Measurements from ENCODE around the gene APOA5.

APOA5 gene

GRCh38 chr11:116797816-116798215 lies 6.1 kb upstream of the APOA5 start:
- DNase-seq (ENCODE audit: low read depth): no peak

- DNase-seq (ENCODE audit: low read depth): no peak
Observed at GRCh38 chr11:116796548-116796947, 4.9 kb upstream of the APOA5 start.

GRCh38 chr11:116794851-116795250 lies 3.2 kb upstream of the APOA5 start:
- no peak for DNase-seq (ENCODE audit: low read depth)

DNA sequence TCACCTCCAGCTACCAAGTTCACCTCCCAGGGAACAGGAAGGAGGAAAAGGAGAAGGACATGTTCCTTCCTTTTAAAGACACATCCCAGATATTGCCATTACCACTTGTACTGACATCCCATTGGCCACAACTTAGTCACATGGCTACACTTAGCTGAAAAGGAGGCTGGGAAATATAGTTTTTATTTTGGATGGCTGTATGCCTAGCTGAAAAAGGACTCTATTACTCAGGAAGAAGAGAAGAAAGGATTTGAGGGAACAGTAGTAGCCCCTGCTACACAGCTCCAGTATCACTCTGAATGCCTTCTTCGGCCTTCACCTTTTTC lies 2.1 kb upstream of the APOA5 start:
- no peak for DNase-seq (ENCODE audit: low read depth)

- no peak for DNase-seq (ENCODE audit: low read depth)
Observed at GRCh38 chr11:116792869-116793771, 1.4 kb upstream of the APOA5 start.

DNA sequence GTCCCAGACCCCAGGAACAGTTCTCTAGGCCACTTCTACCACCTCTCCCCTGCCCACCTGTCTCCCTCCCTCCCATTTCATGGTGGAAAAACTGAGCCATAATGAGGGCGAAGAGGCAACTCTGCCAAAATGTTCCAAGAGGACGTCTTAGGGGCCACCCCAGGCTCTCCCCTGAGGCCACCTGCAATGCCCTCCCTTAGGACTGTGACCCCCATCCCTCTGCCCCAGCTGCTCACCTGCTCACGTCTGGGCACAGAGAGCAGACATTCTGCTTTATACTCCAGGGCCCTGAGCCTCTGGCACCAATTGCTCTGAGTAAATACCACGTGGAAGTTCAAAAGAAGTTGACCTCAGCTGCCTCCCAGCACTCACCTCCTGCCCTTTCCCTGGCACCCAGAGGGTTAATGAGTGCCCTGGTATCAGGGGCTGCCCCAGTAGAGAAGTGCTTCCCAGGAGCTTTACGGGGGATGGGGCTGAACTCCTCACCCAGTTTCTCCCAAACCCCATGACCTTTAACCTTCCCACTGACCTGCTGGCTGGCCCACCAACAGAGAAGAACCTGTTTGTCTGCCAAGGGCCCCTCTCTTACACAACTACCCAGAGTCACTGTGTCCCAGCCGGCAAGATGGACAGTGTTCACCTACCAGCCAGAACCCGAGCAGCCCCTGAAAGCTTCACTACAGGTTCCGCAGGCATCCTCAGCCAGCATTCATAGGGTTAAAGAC lies 627 bp upstream of the APOA5 start:
- no peak for DNase-seq (ENCODE audit: low read depth)

DNA sequence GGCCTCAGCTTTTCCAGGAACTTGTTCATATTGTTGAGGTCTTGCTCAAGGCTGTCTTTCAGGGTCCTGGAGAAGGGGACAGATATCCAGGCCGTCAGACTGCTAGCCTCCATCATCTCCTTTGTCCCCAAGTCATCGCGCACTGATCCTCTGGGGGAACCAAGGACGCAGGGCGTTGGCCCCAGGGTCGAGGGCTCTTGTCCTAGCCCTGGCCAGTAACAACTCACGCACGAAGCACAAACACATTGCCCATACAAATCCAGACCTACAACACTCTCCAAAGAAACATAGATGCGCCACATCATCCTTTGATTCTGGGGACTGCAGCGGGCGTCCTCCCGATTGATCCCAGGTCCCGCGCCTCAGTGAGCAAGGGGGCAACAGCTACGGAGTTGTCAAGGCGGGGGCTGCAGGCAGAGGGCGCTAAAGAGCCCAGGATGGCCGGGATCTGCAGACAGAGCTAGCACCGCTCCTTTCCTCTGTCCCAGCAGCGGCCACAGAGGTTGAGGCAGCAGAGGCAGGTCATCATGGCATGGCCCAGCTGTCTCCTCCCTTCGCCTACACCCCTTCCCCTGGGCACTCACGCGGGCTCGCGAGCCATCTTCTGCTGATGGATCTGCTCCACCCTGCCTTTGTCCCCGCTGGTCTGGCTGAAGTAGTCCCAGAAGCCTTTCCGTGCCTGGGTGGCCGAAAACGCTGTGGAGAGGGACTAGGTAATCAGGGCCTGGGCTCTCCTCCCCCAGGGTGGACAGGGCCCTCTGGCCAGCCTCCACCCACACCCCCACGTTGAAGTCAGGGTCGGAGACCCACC lies 472 bp downstream of the APOA5 start:
- DNase-seq (ENCODE audit: low read depth): peak; percentile 62

- no peak for DNase-seq (ENCODE audit: low read depth)
Observed at GRCh38 chr11:116790167-116791001, 1.3 kb downstream of the APOA5 start.

DNA sequence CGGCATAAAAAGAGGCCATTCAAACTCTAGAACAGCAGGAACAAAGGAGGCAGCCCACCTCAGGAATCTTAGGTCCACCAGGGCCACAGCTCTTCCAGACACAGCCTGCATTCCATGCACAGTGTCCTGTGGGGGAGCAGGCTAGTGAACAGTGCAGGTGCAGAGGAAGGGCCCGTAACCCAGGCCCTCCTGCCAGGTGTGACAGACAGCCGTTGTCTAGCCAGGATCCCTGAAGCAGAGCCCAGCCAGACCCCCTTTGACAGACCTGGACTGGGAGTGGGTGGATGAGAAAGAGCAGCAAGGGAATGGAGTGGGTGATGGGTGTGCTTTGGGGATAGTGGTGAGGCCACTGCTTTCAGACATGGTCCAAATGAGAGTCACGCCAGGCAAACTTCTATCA lies 2.7 kb downstream of the APOA5 start:
- no peak for DNase-seq (ENCODE audit: low read depth)

GRCh38 chr11:116788534-116788933 lies 3.1 kb downstream of the APOA5 start:
- no peak for DNase-seq (ENCODE audit: low read depth)

DNA sequence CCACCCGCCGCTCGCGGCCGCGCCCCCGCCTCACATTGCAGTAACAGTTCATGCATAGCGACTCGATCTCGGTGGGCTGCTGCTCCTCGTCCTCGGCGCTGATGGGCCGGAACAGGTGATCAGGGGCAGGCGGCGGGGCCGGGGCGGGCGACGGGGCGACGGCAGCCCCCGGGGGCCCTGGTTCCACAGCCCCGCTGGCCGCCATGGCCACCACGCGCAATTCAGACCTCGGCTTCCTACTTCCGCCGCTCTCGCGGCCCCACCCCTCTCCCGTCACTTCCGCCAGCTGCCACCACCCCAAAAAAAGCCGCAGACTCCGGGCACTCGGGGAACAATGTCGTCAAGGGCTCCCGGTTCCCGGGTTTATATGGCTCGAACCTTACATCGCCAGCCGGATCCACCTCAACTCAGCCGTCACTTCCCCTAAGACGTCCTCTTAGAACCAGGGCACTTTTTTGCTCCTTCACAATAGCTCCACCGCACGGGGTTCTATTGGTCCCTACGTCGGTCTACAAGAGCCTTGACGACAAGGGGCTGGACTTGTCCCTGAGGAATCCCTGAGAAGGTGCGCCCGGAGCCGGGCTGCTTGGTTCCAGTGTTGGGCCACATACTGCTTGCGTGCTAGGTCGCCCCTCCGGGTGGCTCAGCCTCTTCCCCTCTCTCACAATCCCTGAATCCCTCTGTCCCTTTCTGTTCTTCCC lies 3.7 kb downstream of the APOA5 start, which contains the start of gene ZPR1:
Gene ZPR1 (minus strand): TSS at position 238 of the 701 bp plus-strand sequence. CDS start 33 bp downstream, at position 205.
- DNase-seq (ENCODE audit: low read depth): peak; percentile 77

GRCh38 chr11:116787436-116787785 lies 4.3 kb downstream of the APOA5 start:
- no peak for DNase-seq (ENCODE audit: low read depth)

DNA sequence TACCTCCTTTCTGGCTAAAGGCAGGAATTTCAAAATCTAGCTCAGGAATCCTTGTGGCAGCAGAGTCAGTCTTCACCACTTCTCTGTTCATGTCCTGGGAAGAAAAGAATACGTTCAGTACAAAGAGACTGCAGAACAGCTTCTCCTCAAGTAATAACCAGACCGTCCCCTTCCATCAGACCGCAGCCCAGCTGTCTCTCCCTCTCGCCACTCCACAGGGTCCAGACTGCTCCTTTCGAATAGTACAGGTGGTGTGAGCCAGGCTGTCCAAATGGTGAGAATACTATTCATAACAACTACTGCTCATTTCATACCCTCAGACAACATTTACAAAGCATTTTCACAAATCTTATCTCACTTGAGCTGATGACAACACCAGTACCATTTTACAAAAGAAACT lies 4.7 kb downstream of the APOA5 start:
- DNase-seq (ENCODE audit: low read depth): no peak

GRCh38 chr11:116786326-116786725 lies 5.4 kb downstream of the APOA5 start:
- DNase-seq (ENCODE audit: low read depth): no peak

- DNase-seq (ENCODE audit: low read depth): no peak
Observed at GRCh38 chr11:116782728-116783127, 9.0 kb downstream of the APOA5 start.

DNA sequence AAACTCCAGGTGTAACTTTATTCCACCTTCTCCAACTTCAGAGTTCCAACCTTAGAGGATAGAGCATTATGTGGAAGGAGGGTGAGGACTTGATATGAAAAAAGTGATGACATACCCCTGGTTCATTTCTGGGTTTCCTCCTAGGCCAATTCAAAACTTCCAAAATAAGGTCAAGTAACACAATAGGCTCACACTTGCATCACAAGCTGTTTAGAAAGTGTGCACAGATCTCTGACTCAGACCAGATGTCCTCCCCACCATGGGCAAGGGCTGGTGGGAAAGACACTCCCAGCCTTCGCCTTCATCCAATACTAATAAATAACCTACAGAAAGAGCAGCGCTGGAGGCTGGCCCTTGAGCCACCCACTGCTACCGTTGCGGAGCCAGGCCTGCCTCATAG lies 13.1 kb downstream of the APOA5 start:
- no peak for DNase-seq (ENCODE audit: low read depth)

DNA sequence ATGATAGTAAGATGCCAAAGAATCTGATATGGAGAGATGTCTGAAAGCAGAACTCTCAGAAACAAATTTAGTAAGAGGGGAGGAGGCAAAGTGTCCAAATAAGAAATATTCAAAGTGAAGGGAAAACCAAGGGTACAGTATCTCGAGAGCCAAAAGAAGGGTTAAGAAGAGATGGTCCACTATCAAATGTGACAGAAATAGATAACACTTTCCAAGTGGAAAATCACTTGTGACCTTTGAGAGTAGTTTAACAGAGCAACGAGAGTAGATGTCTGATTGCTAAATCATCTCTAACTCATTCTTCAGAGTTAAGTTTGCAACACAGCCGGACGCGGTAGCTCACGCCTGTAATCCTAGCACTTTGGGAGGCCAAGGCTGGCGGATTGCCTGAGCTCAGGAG lies 14.6 kb downstream of the APOA5 start:
- DNase-seq (ENCODE audit: low read depth): no peak

GRCh38 chr11:116776522-116776984 lies 15.1 kb downstream of the APOA5 start:
- no peak for DNase-seq (ENCODE audit: low read depth)

DNA sequence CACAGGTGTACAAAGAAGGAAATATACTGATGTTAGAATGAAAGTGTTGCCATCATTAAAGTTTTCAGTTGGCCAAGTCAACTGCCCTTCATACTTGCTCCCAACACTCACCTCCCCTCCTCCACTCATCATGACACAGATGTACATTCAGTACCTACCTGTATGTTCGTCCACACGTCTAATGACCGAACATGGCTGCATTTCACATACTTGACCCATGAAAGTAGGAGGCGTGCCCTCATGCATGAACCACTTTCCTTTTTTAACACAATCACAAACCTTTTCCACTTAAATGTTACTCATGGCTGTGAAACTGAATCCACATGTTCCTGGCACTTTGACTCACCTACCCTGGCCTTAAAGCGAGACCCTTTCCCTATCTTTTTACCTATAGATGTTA lies 15.7 kb downstream of the APOA5 start:
- no peak for DNase-seq (ENCODE audit: low read depth)

DNA sequence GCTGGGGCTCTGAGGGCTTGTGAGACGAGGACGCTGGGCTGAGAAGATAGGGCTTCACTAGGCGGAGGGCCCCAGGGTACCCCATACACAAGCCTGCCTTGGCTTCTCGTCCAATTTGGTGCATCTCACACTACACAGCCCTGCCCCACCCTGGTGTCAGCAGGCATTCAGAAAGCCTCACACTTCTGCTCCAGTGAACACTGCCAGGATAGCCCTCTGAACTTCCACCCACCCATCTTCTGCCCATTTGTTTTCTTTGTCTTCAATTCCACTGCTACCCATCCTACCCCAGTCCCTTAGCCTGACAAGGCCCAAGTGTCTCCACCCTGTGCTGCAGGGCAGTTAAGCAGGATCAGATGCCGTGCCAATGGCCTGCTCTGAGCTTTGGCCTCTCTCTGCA lies 17.0 kb downstream of the APOA5 start:
- DNase-seq (ENCODE audit: low read depth): no peak

Measured in stimulated activated CD8-positive, alpha-beta memory T cell treated with anti-CD3 and anti-CD28 coated beads, Interleukin-12 subunit alpha, Interleukin-12 subunit beta, amount 100 ng/mL, for 1 hour (primary cell).